Hepatocyte (in vitro differentiated cells): Measurements from ENCODE around the gene RNF17.

Experiments
- CTCF ChIP-seq: fragments of 200-600 bp; sonication (generic); IDR thresholded peaks from 2 replicates; pipeline ENCODE4 v1.5.1; 2016; ENCODE audit warnings: antibody characterized with exemption, mild to moderate bottlenecking; ENCODE audit not compliant: poor library complexity
- EZH2 ChIP-seq: fragments of 200-600 bp; sonication (generic); IDR thresholded peaks from 2 replicates; pipeline ENCODE4 v1.6.1; 2016; ENCODE audit warnings: antibody characterized with exemption, mild to moderate bottlenecking, borderline replicate concordance

- no peak for TF ChIP-seq CTCF
- TF ChIP-seq EZH2: no peak
Measured at GRCh38 chr13:24905242-24905641, 141.3 kb downstream of the RNF17 start.
